Osteocyte (in vitro differentiated cells): ENCODE data around the gene SYNPO2. TPM values are rescaled to one million over a fixed set of nuclear protein-coding genes. Genes with fewer than 3 reads are reported as not detected.
"Not testable (repeated sequence)": the region's sequence is repeated elsewhere in the genome, so short reads cannot be mapped to it uniquely, and the experiment has no call there.

Experiments used
- DNase-seq: peaks from one replicate; pipeline ENCODE4 v3.0.0; 2021; ENCODE audit warnings: mixed read lengths; ENCODE audit not compliant: unreplicated experiment; ENCODE audit errors: extremely low spot score
- H3K27ac Mint-ChIP-seq: one replicate; pipeline ENCODE4 v1.8.0; 2021; ENCODE audit warnings: mild to moderate bottlenecking, mixed read lengths; ENCODE audit not compliant: unreplicated experiment
- H3K27me3 Mint-ChIP-seq: one replicate; pipeline ENCODE4 v1.8.0; 2021; ENCODE audit warnings: mixed read lengths; ENCODE audit not compliant: unreplicated experiment
- H3K36me3 Mint-ChIP-seq: one replicate; pipeline ENCODE4 v1.8.0; 2021; ENCODE audit warnings: mixed read lengths; ENCODE audit not compliant: unreplicated experiment
- H3K4me1 Mint-ChIP-seq: one replicate; pipeline ENCODE4 v1.8.0; 2021; ENCODE audit warnings: mixed read lengths; ENCODE audit not compliant: unreplicated experiment
- H3K4me3 Mint-ChIP-seq: one replicate; pipeline ENCODE4 v1.8.0; 2021; ENCODE audit warnings: mild to moderate bottlenecking, moderate library complexity, mixed read lengths; ENCODE audit not compliant: unreplicated experiment
- H3K9me3 Mint-ChIP-seq: one replicate; pipeline ENCODE4 v1.8.0; 2021; ENCODE audit warnings: mixed read lengths; ENCODE audit not compliant: unreplicated experiment
- CTCF ChIP-seq: fragments of 200-600 bp; sonication (generic); IDR thresholded peaks from 2 replicates; pipeline ENCODE4 v1.5.0; 2021; ENCODE audit warnings: antibody characterized with exemption, mild to moderate bottlenecking, moderate library complexity
- total RNA-seq: library from RNA; stranded (reverse); gene quantifications from 2 replicates; pipeline ENCODE4 v1.2.1, GENCODE V29; 2021

SYNPO2 gene
- total RNA-seq, 1 donor from 2014 or later: 4.1 TPM

- H3K36me3 Mint-ChIP-seq: no peaks in the 10 kb centered on the region
- no peaks in the 10 kb centered on the region for H3K27me3 Mint-ChIP-seq
- H3K27ac Mint-ChIP-seq: no peak overlapping the region
- TF ChIP-seq CTCF: no peak
- peaks cover 6% of the 10 kb centered on the region for H3K4me1 Mint-ChIP-seq
- DNase-seq: no peak
- no peaks in the 10 kb centered on the region for H3K9me3 Mint-ChIP-seq
- H3K4me3 Mint-ChIP-seq: no peak overlapping the region
Observed at GRCh38 chr4:118867311-118868067, 21.2 kb upstream of the SYNPO2 start.

GRCh38 chr4:118869808-118870342, 18.8 kb upstream of the SYNPO2 start:
- H3K27ac Mint-ChIP-seq: no peak overlapping the region
- no peak for DNase-seq

GRCh38 chr4:118872181-118872580, 16.5 kb upstream of the SYNPO2 start:
- Mint-ChIP-seq H3K4me1 (peaks cover 5% of the 10 kb centered on the region), H3K27me3 (peaks cover 7% of the 10 kb centered on the region), H3K9me3 (peaks cover 3% of the 10 kb centered on the region), H3K4me3 (no peak overlapping the region), H3K36me3 (no peaks in the 10 kb centered on the region), H3K27ac (no peak overlapping the region)
- no peak for DNase-seq
- TF ChIP-seq CTCF: no peak

More at GRCh38 chr4:118869808-118870342, 18.8 kb upstream of the SYNPO2 start:
- peaks cover 6% of the 10 kb centered on the region for H3K4me1 Mint-ChIP-seq
- peaks cover 3% of the 10 kb centered on the region for H3K9me3 Mint-ChIP-seq
- H3K4me3 Mint-ChIP-seq: no peak overlapping the region
- no peaks in the 10 kb centered on the region for H3K36me3 Mint-ChIP-seq
- no peak for TF ChIP-seq CTCF
- peaks cover 5% of the 10 kb centered on the region for H3K27me3 Mint-ChIP-seq

- H3K36me3 Mint-ChIP-seq: no peaks in the 10 kb centered on the region
- no peak for DNase-seq
- H3K27ac Mint-ChIP-seq: no peak overlapping the region
- no peaks in the 10 kb centered on the region for H3K4me1 Mint-ChIP-seq
- peaks cover 6% of the 10 kb centered on the region for H3K27me3 Mint-ChIP-seq
- H3K9me3 Mint-ChIP-seq: peaks cover 3% of the 10 kb centered on the region
- no peak for TF ChIP-seq CTCF
- H3K4me3 Mint-ChIP-seq: no peak overlapping the region
Observed at GRCh38 chr4:118877797-118878196, 10.9 kb upstream of the SYNPO2 start.

- not testable (repeated sequence) for H3K4me1 Mint-ChIP-seq, H3K9me3 Mint-ChIP-seq, DNase-seq, H3K27ac Mint-ChIP-seq, H3K27me3 Mint-ChIP-seq, H3K36me3 Mint-ChIP-seq, H3K4me3 Mint-ChIP-seq
Observed at GRCh38 chr4:118878507-118878906, 10.1 kb upstream of the SYNPO2 start.
